HUES6 (cell line): ENCODE measurements around the gene TSLP.
A peak's percentile ranks its signal among the peaks of the same experiment; 100 is the strongest.

ENCODE experiments used
- H3K27ac ChIP-seq: 2 replicates; pipeline ENCODE4 v1.7.0; 2013; ENCODE audit warnings: low read depth, mild to moderate bottlenecking, low read length, inconsistent platforms
- H3K27me3 ChIP-seq: 2 replicates; pipeline ENCODE4 v1.6.1; 2013; ENCODE audit warnings: low read length; ENCODE audit not compliant: control insufficient read depth, insufficient read depth
- H3K36me3 ChIP-seq: 2 replicates; pipeline ENCODE4 v1.6.1; 2013; ENCODE audit warnings: low read length; ENCODE audit not compliant: control insufficient read depth, insufficient read depth
- H3K4me1 ChIP-seq: 2 replicates; pipeline ENCODE4 v1.6.1; 2013; ENCODE audit warnings: low read length; ENCODE audit not compliant: control insufficient read depth, insufficient read depth
- H3K4me3 ChIP-seq: 2 replicates; pipeline ENCODE4 v1.5.1; 2013; ENCODE audit warnings: low read depth, low read length
- H3K9ac ChIP-seq: one replicate; pipeline ENCODE4 v1.6.1; 2013; ENCODE audit warnings: mild to moderate bottlenecking, low read length
- H3K9me3 ChIP-seq: 2 replicates; pipeline ENCODE4 v1.6.1; 2013; ENCODE audit warnings: low read depth, low read length; ENCODE audit not compliant: control insufficient read depth, insufficient read depth

TSLP gene

DNA sequence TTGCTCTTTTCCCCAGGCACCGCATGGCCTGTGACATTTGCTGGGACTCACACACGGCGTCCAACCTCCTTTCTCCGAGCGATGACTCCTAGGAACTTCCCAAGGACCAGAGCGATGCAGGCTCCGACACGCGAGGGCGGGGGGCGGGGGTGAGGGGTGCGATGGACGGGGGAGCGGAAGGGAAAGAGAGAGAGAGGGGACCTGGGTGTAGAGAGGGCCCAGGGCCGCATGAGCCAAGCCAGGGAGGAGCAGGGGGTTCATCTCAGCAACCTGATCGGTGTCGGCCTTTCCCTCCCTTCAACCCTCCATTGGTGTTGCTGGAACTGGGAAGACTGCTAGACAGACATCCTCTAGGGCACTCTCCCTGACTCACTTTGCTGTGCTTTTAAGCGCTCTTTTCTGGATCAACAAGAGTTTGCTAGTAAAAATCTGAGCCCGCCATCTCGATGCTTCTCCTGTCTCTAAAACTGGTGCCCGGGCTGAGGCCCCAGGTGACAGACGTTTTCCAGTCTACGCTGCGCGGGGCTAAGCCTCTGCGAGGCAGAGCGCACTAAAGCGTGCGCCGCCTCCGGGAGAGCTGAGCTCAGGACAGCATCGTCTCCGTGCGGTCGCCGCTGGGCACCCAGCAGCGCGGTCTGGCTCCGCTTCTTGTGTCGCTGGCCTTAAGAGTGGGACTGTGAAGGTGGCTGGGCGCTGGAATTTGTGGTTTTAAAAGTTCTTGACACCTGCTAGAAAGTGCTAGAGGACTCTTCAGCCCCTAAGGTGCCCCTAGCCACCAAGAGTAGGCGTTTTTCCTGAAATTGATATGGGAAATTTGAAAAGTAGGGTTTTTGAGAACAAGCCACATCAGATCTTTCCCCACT lies 1.0 kb upstream of the TSLP start:
- Histone ChIP-seq H3K36me3 (no peaks in the 10 kb centered on the region), H3K9me3 (no peaks in the 10 kb centered on the region), H3K4me1 (peaks cover 10% of the 10 kb centered on the region; the same call in 1 of the 2 replicates), H3K4me3 (peak overlapping the region; percentile 50), H3K9ac (no peak overlapping the region), H3K27me3 (peaks cover 76% of the 10 kb centered on the region), H3K27ac (no peak overlapping the region)

DNA sequence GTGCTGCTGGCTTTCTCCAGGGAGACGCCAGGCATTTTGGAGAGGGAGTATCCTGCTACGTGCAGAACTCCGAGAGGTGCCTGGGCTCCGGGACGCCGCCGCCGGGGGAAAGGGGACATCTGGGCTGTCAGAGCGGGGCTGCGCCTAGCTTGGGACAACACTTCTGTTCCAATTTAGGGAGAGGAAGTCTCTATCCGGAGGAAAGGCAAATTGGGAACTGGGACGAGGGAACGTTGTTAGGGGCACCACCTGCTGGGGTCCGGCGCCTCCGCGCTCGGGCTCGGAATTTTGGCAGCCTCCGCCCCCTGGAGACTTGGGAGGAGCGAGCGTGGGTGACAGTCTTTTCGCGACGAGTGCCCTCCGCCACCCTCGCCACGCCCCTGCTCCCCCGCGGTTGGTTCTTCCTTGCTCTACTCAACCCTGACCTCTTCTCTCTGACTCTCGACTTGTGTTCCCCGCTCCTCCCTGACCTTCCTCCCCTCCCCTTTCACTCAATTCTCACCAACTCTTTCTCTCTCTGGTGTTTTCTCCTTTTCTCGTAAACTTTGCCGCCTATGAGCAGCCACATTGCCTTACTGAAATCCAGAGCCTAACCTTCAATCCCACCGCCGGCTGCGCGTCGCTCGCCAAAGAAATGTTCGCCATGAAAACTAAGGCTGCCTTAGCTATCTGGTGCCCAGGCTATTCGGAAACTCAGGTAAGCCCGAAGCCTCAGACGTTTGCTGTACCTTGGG lies 1.6 kb downstream of the TSLP start:
- H3K9me3 ChIP-seq: no peaks in the 10 kb centered on the region
- peaks cover 63% of the 10 kb centered on the region for H3K27me3 ChIP-seq
- H3K4me1 ChIP-seq: peaks cover 10% of the 10 kb centered on the region; the same call in 1 of the 2 replicates
- H3K27ac ChIP-seq: no peak overlapping the region
- H3K36me3 ChIP-seq: no peaks in the 10 kb centered on the region
- peak overlapping the region; percentile 57 for H3K9ac ChIP-seq
- peak overlapping the region; percentile 72 for H3K4me3 ChIP-seq

DNA sequence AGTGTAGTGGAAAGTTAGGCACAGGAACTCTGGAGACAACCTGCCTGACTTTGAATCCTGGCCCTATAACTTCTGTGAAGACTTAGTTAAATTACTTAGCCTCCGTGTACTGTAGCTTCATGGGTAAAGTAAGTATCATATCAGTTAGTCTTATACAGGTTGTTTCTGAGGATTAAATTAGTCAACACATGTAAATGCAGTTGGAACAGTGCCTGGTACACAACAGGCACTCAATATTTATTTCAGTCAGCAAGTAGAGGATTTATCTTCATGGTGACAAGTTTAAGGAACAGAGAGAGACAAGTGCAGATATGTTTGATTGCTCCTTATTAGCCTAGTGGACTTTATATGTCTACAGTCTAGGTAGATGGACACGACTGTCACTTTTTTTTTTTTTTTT lies 2.7 kb downstream of the TSLP start:
- Histone ChIP-seq H3K4me1 (peaks cover 10% of the 10 kb centered on the region; the same call in 1 of the 2 replicates), H3K36me3 (no peaks in the 10 kb centered on the region), H3K4me3 (peak overlapping the region; percentile 72; the same call in 1 of the 2 replicates), H3K9ac (no peak overlapping the region), H3K27ac (no peak overlapping the region), H3K27me3 (peaks cover 52% of the 10 kb centered on the region), H3K9me3 (no peaks in the 10 kb centered on the region)

DNA sequence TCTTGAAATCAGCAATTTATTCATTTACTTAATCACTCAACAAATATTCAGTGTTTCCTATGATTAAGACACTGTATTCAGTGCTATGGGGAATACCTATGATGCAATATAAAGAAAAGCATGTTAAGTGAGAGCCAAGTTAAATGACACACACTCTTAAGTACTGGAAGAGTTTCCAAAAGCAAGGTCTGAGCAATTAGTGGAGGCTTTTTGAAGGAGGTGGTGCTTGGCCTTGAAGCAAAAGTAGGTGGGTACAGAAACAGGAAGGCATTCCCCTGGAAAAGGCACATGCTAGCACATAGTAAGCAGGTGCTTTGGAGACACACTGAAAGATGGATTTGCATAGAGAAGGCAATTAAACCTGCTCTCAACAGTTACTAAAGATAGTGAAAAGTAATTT lies 4.0 kb downstream of the TSLP start:
- H3K36me3 ChIP-seq: no peaks in the 10 kb centered on the region
- H3K4me1 ChIP-seq: peaks cover 10% of the 10 kb centered on the region; the same call in 1 of the 2 replicates
- H3K9ac ChIP-seq: no peak overlapping the region
- H3K9me3 ChIP-seq: no peaks in the 10 kb centered on the region
- no peak overlapping the region for H3K4me3 ChIP-seq
- peaks cover 39% of the 10 kb centered on the region for H3K27me3 ChIP-seq
- no peak overlapping the region for H3K27ac ChIP-seq

DNA sequence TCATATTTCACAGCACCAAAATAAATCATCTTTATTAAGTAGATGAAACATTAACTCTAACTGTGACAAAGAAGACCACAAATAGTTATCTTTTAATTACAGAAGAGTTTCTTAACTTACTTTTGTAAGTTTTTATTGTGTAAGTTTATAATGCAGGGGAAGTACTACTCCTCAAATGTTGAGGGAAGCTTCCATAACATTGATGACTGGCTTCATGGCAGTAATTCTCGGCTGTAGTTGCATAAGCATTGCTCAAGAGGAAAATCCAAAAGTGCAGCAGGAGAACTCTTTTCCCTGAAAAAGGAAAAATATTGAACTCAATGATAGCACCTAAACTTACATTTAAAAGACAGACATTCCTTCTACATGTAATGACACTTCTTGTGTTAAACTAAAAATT lies 4.6 kb downstream of the TSLP start:
- no peak overlapping the region for H3K4me3 ChIP-seq
- peaks cover 7% of the 10 kb centered on the region; the same call in 1 of the 2 replicates for H3K4me1 ChIP-seq
- H3K27me3 ChIP-seq: peaks cover 33% of the 10 kb centered on the region
- no peak overlapping the region for H3K27ac ChIP-seq
- no peak overlapping the region for H3K9ac ChIP-seq
- H3K9me3 ChIP-seq: no peaks in the 10 kb centered on the region
- H3K36me3 ChIP-seq: no peaks in the 10 kb centered on the region

DNA sequence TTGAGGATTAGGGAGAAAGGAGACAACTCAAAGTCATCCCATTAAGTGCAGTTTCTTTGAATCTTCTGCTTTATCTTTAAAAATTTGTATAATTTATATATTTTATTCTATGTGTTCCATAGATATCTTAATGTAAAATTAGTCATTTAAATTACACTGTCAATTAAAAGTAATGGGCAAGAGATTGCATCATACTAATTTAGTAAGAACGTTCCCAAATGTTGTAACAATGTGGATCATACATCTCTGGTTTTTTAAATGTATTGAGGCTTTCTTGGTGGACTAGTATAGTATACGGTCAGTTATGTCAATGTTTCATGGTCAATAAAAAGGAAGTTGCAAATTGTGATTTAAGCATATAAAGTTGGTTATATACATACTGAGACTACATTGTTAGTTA lies 6.2 kb downstream of the TSLP start:
- Histone ChIP-seq H3K27ac (no peak overlapping the region), H3K9ac (no peak overlapping the region), H3K4me1 (0 out of 2 replicates have a peak, but pooled peaks cover 5% of the 10 kb centered on the region), H3K27me3 (peaks cover 17% of the 10 kb centered on the region), H3K36me3 (no peaks in the 10 kb centered on the region), H3K4me3 (no peak overlapping the region), H3K9me3 (no peaks in the 10 kb centered on the region)

DNA sequence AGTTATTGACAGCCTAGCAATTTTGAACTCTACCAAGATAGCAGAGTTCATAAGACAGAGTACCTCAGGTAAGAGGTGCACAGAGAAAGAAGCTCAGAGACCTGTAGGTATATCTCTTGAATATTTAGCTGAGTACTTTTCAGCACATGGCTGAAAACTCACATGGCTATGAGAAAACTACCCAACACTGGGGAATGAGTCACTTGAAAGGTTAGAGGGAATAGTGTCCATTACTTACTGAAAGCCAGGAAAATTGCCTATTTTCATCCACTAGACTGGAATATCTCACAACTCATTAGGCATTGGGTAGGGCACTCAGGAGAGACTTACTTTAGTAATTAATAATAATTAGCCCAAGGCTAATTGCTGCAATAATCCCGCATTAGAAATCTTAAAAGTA lies 8.3 kb downstream of the TSLP start:
- H3K4me1 ChIP-seq: no peaks in the 10 kb centered on the region
- H3K4me3 ChIP-seq: no peak overlapping the region
- no peak overlapping the region for H3K9ac ChIP-seq

DNA sequence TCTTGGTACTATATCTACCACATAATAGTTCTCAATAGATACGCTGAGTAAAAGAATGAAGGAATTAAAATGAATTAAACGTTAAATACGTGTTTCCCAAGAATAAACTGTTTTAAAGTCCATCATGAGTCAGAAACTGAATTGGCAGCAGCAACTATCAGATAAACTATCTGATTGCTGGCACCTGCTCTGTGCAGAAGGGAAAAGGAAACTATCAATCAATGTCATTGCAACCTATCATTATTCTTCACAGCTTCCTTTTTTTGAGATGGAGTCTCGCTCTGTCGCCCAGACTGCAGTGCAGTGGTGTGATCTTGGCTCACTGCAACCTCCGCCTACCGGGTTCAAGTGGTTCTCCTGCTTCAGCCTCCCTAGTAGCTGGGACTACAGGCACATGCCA lies 11.8 kb downstream of the TSLP start:
- H3K27ac ChIP-seq: no peak overlapping the region
- no peak overlapping the region for H3K9ac ChIP-seq
- no peaks in the 10 kb centered on the region for H3K9me3 ChIP-seq
- H3K4me3 ChIP-seq: no peak overlapping the region
- no peaks in the 10 kb centered on the region for H3K4me1 ChIP-seq
- H3K36me3 ChIP-seq: no peaks in the 10 kb centered on the region
- H3K27me3 ChIP-seq: no peaks in the 10 kb centered on the region

More for the DNA sequence above, 8.3 kb downstream of the TSLP start:
- H3K9me3 ChIP-seq: no peaks in the 10 kb centered on the region
- H3K27ac ChIP-seq: no peak overlapping the region
- H3K27me3 ChIP-seq: no peaks in the 10 kb centered on the region
- H3K36me3 ChIP-seq: no peaks in the 10 kb centered on the region

DNA sequence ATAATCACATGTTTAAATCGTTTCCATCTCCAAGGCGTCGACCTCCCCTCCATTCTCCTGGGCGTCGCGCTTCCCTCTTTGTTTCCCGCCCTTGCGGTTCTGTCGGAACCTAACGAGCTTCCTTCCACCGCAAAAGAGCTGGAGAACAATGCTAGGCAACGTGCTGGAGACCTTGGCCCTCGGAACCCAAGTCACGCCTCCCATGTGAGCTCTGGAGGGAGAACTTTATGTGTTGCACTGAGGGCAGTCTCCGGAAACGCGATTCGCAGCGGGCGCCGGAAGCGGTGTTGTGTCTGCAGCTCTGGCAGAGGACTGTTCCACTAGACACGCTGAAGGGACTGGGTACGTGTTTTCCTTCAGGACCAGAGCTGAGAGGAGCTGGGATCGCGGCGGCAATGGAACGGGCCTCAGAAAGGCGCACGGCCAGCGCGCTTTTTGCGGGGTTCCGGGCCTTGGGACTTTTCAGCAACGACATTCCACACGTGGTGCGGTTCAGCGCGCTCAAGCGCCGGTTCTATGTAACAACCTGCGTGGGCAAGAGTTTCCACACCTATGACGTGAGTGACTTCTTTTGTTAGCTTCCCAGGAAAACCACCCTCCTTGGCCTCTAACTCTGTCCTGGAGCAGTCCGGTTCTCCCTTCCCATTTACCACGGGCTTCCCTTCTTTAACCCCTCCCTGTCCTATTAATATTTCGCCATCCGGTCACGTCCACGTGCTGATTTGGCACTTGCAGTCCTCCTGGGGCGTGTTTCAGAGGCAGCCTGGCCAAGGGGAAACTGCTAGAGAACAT lies 20.7 kb downstream of the TSLP start, which contains the start of gene WDR36:
TSS of gene WDR36 (plus strand) at position 287 of the 792 bp plus-strand sequence. CDS start at position 396, 109 bp downstream.
- Histone ChIP-seq H3K9ac (peak within 1 kb of the TSS; percentile 91), H3K27me3 (peaks cover 5% of the 10 kb centered on the region; the same call in 1 of the 2 replicates), H3K4me1 (peaks cover 11% of the 10 kb centered on the region), H3K27ac (peak within 1 kb of the TSS; percentile 29; the same call in 1 of the 2 replicates), H3K4me3 (peak within 1 kb of the TSS; percentile 84), H3K9me3 (peaks cover 7% of the 10 kb centered on the region; the same call in 1 of the 2 replicates), H3K36me3 (peaks cover 22% of the 10 kb centered on the region)

DNA sequence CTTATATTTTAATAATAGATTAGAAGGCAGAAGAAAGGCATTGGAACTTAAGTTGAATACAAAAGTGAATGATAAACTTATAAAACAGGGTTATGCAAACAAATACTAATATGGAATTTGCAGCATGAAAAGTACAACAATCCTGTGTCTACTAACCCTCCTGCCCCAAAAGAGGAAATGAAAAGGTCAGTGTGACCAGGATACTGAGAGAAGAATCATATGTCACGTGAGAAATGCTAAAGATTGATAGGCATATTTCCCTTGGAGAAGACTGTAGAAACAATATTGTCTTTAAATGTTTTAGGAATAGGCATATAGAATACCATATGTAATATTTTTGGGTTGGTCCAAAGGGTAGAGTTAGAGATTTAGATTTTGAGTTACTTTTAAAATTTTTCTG lies 24.5 kb downstream of the TSLP start:
- Histone ChIP-seq H3K4me3 (no peak overlapping the region), H3K27ac (no peak overlapping the region), H3K4me1 (peaks cover 11% of the 10 kb centered on the region), H3K36me3 (peaks cover 56% of the 10 kb centered on the region), H3K9ac (no peak overlapping the region), H3K27me3 (peaks cover 5% of the 10 kb centered on the region; the same call in 1 of the 2 replicates), H3K9me3 (peaks cover 6% of the 10 kb centered on the region; the same call in 1 of the 2 replicates)
